NCI-H187 (cell line): ENCODE measurements around the gene ATP1A1.

Experiments used
- DNase-seq, 2 experiments: peaks; one replicate each; lab custom pipeline; 2025; lab: John Stamatoyannopoulos, UW

ATP1A1 gene

GRCh38 chr1:116345011-116345410 lies 28.0 kb upstream of the ATP1A1 start:
- DNase-seq, result no peak

GRCh38 chr1:116345843-116346242 lies 27.2 kb upstream of the ATP1A1 start:
- DNase-seq, result no peak

DNA sequence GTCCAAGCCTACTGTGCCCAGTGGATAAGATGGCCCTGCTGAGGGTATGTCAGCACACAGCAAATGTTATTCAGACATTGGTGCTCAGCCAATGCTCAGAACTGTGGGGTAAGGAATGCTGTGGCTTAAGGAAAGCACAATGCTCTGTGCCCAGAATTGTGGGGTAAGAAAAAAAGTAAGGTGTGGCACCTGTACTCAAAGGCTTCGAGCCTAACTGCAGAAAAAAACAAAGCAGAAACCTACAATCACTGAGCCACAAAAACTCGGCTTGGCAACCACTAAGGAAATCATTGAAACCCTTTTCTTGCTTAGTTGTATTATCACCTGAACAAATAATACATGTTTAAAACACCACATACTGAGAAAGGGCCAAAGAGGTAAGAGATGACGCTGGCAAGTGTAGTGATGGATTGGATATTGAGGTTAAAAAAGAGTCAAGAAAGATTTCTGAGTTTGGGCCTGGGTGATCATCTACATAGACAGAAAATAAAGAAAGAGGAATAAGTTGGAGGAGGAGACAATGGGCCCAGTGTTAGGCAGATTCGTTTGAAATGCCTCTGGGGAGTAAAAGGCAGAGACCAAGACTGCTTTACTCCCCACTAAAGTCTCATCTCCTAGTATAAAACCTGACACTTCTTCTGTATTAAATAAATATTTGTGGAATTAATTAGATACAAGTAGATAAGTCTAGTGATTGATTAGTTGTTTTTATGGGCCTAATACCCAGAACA lies 25.9 kb upstream of the ATP1A1 start:
- DNase-seq, result no peak

- DNase-seq, result no peak
Observed at GRCh38 chr1:116347696-116348095, 25.3 kb upstream of the ATP1A1 start.

DNA sequence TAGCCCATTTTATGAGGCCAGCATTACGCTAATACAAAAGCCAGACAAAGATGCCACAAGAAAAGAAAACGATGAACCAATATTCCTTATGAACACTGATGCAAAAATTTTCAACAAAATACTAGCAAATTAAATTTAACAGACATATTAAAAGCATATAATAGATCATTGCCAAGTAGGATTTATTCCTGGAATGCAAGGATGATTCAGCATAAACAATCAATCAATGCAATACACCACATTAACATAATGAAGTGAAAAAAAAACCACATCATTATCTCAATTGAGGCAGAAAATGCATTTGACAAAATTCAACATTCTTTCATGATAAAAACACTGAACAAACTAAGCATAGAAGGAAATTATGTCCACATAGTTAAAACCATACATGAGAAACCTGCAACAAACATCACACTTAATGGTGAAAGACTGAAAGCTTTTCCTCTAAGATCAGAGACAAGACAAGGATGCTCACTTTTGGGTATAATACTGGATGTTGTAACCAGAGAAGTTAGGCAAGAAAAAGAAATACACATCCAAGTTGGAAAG lies 22.9 kb upstream of the ATP1A1 start:
- no peak for DNase-seq

DNA sequence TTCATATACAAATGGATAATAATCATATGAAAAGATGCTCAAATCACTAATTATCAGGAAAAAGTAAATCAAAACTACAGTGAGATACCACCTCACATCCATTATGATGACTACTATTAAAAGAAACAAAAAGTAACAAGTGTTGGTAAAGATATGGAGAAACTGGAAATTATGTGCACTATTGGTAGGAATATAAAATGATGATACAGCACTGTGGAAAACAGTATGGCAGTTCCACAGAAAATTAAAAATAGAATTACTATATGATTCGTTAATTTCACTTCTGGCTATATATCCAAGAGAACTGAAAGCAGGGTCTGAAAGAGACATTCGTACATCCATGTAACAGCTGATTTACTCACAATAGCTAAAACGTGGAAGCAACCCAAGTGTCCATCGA lies 21.1 kb upstream of the ATP1A1 start:
- DNase-seq, result no peak

DNA sequence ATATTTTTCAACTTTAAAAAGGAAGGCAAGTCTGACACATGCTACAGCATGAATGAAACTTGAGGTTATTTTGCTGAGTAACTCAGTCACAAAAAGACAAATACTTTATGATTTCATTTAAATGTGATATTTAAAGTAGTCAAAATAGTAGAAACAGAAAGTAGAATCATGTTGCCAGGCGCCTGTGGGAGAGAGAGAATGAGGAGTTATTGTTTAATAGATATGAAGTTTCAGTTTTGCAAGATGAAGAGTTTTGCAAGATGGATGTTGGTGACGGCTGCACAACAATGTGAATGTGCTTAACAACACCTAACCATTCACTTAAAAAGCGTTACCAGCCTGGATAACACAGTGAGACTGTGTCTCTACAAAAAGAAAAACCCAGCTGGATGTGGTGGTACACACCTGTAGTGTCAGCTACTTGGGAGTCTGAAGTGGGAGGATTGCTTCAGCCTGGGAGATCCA lies 20.7 kb upstream of the ATP1A1 start:
- no peak for DNase-seq

- DNase-seq, result no peak
Observed at GRCh38 chr1:116353155-116353554, 19.9 kb upstream of the ATP1A1 start.

DNA sequence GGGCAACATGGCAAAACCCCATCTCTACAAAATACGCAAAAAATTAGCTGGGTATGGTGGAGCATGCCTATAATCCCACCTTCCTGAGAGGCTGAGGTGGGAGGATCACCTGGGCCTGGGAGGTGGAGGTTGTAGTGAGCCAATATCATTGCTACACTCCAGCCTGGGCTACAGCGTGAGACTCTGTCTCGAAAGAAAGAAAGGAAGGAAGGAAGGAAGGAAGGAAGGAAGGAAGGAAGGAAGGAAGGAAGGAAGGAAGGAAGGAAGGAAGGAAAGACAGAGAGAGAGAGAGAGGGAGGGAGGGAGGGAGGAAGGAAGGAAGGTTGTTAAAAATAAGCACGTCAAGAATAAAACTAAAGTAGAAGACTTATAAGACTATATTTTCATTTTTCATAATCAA lies 17.0 kb upstream of the ATP1A1 start:
- DNase-seq, result no peak

DNA sequence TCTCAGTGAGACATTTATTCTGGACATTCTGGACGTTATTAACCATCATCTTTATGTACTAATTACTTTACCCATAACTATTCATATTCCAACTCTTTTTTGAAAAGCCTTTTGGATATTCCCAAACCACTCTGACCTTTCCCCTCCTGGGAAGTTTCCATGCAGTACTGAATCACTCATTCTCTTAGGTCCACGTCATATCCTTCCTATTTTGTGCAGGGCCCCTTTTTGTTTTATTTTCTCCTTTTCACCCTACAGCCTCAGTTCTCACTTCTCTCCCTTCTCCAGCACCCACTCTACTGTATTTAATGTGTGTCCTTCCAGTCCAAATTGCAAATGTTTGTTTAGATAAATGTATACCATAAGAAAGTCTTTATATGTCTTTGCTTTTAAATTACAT lies 16.4 kb upstream of the ATP1A1 start:
- DNase-seq, result no peak

DNA sequence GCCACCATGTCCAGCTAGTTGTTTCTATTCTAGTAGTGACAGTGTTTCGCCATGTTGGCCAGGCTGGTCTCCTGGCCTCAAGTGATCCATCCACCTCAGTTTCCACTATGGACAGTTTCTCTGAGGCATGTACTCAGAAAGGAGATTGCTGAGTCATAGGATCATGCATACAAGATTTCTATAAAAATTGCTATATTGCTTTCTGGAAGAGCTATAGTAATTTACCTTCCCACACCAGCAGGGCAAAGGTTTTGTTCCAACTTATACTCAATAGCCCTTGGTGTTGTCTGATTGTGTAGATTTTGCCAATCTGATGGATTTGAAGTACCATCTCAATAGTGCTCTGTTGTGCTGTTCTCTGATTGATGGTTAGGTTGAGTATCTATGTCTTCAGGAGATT lies 15.6 kb upstream of the ATP1A1 start:
- no peak for DNase-seq

- DNase-seq, result no peak
Observed at GRCh38 chr1:116359060-116359830, 13.8 kb upstream of the ATP1A1 start.

- DNase-seq, result no peak
Observed at GRCh38 chr1:116359871-116360270, 13.2 kb upstream of the ATP1A1 start.

DNA sequence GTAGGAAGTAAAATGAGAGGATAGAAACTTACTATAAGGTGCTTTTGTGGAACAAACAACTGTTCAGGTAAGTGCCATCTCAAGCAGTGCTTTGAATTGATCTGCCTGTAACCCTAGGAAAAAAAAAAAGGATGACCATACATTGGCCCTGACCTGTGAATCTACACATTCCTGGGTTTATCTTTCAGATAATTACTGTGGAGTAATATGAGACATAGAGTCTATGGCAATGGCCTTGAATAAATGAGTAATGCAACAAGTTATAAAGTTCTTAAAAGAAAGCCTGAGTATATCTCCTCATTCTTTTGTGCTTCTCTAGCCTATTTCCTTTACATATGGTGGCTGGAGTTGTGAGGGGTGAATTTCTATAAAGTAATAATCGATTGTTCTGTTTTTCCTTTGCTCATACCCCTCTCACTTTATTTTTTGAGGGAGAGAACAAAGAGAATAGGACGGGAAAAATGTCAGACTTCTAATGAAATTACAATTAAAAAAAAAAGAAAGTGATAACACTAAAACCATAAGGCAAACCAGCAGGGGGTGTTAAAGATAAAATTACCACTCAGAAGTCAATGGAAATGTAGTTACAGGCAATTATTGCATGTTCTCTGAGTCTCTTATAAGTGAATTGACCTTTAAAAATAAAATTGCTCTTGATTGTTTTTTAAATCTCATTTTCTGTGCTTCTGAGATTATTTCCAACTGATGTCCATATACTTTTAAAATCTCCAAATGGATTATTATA lies 12.4 kb upstream of the ATP1A1 start:
- DNase-seq, result no peak

GRCh38 chr1:116361648-116362047 lies 11.4 kb upstream of the ATP1A1 start:
- DNase-seq, result no peak

- DNase-seq, result no peak
Observed at GRCh38 chr1:116362050-116362449, 11.0 kb upstream of the ATP1A1 start.

GRCh38 chr1:116365353-116365780 lies 7.7 kb upstream of the ATP1A1 start:
- no peak for DNase-seq

DNA sequence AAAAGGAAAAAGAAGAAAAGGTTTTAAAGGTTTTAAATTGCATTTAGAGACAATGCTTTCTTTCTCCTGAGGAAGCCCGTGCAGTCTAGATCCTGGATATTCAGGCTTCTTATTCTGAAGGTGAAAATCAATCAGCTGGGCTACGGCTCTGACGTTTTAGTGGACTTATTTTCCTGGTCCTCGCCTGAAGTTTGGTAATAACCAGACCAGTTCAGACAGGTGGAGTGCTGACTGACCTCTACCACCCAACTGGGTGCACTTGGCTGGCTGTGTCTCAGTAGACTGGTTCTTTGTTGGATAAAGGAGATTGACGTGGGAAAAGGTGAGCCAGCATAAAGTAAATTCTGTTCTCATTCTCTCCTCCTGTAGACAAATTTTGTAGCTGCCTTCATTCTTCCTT lies 7.2 kb upstream of the ATP1A1 start:
- no peak for DNase-seq

- DNase-seq, result no peak
Observed at GRCh38 chr1:116367256-116367945, 5.6 kb upstream of the ATP1A1 start.

GRCh38 chr1:116368241-116368640 lies 4.8 kb upstream of the ATP1A1 start:
- no peak for DNase-seq

DNA sequence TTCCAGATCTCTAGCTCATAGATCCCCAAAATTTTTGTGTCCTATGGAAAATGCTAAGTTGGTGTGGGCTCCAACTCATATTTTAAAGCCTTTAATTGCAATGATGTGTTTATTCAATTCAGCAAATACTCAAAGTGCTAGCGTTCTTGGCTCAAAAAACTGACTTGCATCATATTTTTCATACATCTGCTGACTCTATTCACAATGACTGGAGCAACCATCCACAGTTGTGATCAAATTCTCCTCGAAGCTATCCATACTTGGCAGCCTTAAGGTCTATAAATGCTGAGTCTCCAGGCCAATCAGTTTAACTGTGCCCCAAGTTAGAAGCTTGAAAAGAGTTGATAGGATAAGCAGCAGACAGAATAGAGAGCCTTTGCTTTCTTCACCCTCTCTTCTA lies 2.9 kb upstream of the ATP1A1 start:
- DNase-seq, result no peak

DNA sequence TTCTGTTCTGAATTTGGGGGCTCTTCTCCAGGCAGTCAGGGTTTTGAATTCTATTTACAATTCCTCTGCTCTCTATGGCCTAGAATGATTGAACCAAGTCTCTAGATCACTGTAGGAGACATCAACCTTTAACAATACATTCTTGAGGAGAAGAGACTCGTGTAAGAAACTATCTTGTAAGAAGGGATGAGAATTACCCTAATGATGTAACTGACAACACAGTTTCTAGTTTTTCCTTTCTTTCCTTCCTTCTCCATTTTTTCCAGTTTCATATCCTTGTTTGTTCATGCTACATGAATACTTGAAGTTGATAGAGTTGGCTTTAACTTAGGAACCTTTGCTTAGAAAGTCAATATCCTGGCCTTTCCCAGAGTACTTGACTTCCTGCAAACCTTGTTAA lies 1.3 kb upstream of the ATP1A1 start:
- no peak for DNase-seq
